GM12873 (cell line): ENCODE results near the gene TIMM21.

Experiments
- CTCF ChIP-seq: IDR thresholded peaks from 2 replicates; pipeline ENCODE4 v1.5.1; 2012; ENCODE audit warnings: low read depth, mild to moderate bottlenecking, moderate library complexity, low read length, control low read depth; ENCODE audit not compliant: insufficient read depth; ENCODE audit errors: missing control alignments

TIMM21 gene

GRCh38 chr18:74203811-74204210, 55.5 kb downstream of the TIMM21 start:
- no peak for TF ChIP-seq CTCF

GRCh38 chr18:74204526-74205152, 56.3 kb downstream of the TIMM21 start:
- TF ChIP-seq CTCF = no peak
